ENCODE results near the gene SENP7. TPM values are rescaled to one million over a fixed set of nuclear protein-coding genes. Genes with fewer than 3 reads are reported as not detected.

The SENP7 gene
- total RNA-seq, 1 donor from 2014 or later: 26.8 TPM

GRCh38 chr3:101292027-101292426 is 221.0 kb downstream of the SENP7 start:
- no peak for DNase-seq (ENCODE audit: low read depth, low spot score)
- Mint-ChIP-seq H3K4me1 (no peaks in the 10 kb centered on the region), H3K9me3 (peaks cover 15% of the 10 kb centered on the region), H3K27me3 (ENCODE audit: low read depth) (no peaks in the 10 kb centered on the region), H3K27ac (ENCODE audit: unreplicated experiment) (no peak overlapping the region), H3K36me3 (ENCODE audit: low read depth) (peaks cover 11% of the 10 kb centered on the region), H3K4me3 (no peak overlapping the region)
- TF ChIP-seq, protein P1, sequence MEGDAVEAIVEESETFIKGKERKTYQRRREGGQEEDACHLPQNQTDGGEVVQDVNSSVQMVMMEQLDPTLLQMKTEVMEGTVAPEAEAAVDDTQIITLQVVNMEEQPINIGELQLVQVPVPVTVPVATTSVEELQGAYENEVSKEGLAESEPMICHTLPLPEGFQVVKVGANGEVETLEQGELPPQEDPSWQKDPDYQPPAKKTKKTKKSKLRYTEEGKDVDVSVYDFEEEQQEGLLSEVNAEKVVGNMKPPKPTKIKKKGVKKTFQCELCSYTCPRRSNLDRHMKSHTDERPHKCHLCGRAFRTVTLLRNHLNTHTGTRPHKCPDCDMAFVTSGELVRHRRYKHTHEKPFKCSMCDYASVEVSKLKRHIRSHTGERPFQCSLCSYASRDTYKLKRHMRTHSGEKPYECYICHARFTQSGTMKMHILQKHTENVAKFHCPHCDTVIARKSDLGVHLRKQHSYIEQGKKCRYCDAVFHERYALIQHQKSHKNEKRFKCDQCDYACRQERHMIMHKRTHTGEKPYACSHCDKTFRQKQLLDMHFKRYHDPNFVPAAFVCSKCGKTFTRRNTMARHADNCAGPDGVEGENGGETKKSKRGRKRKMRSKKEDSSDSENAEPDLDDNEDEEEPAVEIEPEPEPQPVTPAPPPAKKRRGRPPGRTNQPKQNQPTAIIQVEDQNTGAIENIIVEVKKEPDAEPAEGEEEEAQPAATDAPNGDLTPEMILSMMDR (conservative IDR thresholded peaks at IDR 0.05): no peak

- DNase-seq (ENCODE audit: low read depth, low spot score): no peak
- no peaks in the 10 kb centered on the region for H3K4me1 Mint-ChIP-seq
- TF ChIP-seq, protein P1 (conservative IDR thresholded peaks at IDR 0.05): no peak
- H3K36me3 Mint-ChIP-seq (ENCODE audit: low read depth): peaks cover 3% of the 10 kb centered on the region
- no peak overlapping the region for H3K27ac Mint-ChIP-seq (ENCODE audit: unreplicated experiment)
- H3K9me3 Mint-ChIP-seq: peaks cover 11% of the 10 kb centered on the region
- H3K27me3 Mint-ChIP-seq (ENCODE audit: low read depth): no peaks in the 10 kb centered on the region
- no peak overlapping the region for H3K4me3 Mint-ChIP-seq
These were observed 224.7 kb downstream of the SENP7 start for GRCh38 chr3:101288294-101288693.

DNA sequence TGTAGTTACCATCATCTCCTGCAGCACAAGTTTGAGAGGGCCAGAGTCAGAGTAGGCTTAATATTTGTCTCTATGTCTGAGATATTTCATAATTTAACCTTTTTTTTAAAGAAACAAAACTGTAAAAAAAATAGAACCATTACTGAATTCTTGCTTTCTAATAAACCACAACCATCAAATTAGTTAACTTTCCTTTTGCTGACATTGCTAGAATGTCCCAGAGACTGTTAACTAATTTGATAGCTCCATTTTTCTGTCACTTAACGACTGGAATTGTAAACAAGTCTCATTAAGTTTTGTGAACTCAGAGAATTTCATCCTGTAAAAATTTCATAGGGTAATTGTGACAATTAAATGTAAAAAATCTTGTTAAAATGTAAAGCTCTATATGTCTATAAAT is 228.3 kb downstream of the SENP7 start:
- peaks cover 2% of the 10 kb centered on the region for H3K9me3 Mint-ChIP-seq

DNA sequence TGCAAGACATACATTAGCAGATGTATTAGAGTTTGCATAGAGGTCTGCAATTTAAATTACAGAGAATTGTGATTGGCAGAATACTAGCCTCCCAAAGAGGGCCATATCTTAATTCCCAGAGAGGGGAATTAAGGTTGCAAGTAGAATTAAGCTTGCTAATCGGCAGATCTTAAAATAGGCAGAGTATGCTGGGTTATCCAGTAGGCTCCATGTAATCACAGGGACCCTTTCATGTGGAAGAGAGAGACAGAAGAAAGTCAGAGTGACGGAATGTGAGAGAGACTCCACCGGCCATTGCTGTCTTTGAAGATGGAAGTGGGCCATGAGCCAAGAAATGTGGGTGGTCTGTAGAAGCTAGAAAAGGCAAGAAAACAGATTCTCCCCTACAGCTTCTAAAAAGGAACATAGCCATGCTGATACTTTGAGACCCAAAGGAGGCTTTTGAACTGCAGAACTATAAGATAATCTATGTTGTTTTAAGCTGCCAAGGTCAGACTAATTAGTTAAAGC is 231.4 kb downstream of the SENP7 start:
- TF ChIP-seq, protein P1 (conservative IDR thresholded peaks at IDR 0.05): no peak
- no peak for DNase-seq (ENCODE audit: low read depth, low spot score)
- H3K4me1 Mint-ChIP-seq: no peaks in the 10 kb centered on the region

More for the DNA sequence above, 228.3 kb downstream of the SENP7 start:
- no peak for DNase-seq (ENCODE audit: low read depth, low spot score)
- H3K4me1 Mint-ChIP-seq: no peaks in the 10 kb centered on the region
- no peak overlapping the region for H3K27ac Mint-ChIP-seq (ENCODE audit: unreplicated experiment)
- no peak overlapping the region for H3K4me3 Mint-ChIP-seq
- TF ChIP-seq, protein P1 (conservative IDR thresholded peaks at IDR 0.05): no peak
- H3K36me3 Mint-ChIP-seq (ENCODE audit: low read depth): no peaks in the 10 kb centered on the region
- H3K27me3 Mint-ChIP-seq (ENCODE audit: low read depth): no peaks in the 10 kb centered on the region

DNA sequence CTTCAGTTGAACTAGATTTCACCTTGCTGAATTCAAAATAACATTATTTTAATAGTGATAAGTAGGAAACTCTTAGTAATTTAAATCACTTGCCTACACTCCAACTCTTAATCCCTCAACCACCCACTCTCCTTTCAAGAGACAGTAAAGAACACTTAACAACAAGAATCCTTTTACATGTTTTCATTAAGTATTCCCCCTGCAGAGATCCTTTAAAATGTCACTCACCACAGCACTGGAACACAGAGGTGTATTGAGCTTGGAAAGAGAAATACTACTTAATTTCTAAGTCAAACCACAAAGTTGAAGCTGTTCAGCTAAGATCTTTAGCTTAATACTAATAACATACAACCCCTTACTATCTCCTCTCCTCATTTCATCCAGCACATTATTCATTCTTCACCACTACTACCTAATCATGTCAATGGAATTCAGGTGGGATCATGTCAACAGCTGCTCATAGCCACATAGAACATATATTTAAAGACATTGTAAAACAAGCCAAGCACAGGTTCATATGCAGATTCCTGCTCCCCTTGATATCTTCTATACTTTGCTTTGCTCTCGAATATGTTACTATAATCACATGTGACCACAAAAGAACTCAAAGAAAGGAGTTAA is 233.1 kb downstream of the SENP7 start:
- no peak overlapping the region for H3K4me3 Mint-ChIP-seq
- TF ChIP-seq, protein P1 (conservative IDR thresholded peaks at IDR 0.05): no peak
- DNase-seq (ENCODE audit: low read depth, low spot score): no peak
- no peak overlapping the region for H3K27ac Mint-ChIP-seq (ENCODE audit: unreplicated experiment)
- no peaks in the 10 kb centered on the region for H3K4me1 Mint-ChIP-seq
- H3K27me3 Mint-ChIP-seq (ENCODE audit: low read depth): no peaks in the 10 kb centered on the region
- no peaks in the 10 kb centered on the region for H3K36me3 Mint-ChIP-seq (ENCODE audit: low read depth)
- no peaks in the 10 kb centered on the region for H3K9me3 Mint-ChIP-seq

More for the DNA sequence above, 231.4 kb downstream of the SENP7 start:
- no peaks in the 10 kb centered on the region for H3K36me3 Mint-ChIP-seq (ENCODE audit: low read depth)
- no peaks in the 10 kb centered on the region for H3K9me3 Mint-ChIP-seq
- no peak overlapping the region for H3K4me3 Mint-ChIP-seq
- H3K27ac Mint-ChIP-seq (ENCODE audit: unreplicated experiment): no peak overlapping the region
- no peaks in the 10 kb centered on the region for H3K27me3 Mint-ChIP-seq (ENCODE audit: low read depth)

Measured in neural crest cell (in vitro differentiated cells).